Endothelial cell of umbilical vein (primary cell): ENCODE results near the gene DNAJA4. TPM values are rescaled to one million over a fixed set of nuclear protein-coding genes. Genes with fewer than 3 reads are reported as not detected.

ENCODE experiments used
- BruUV-seq: library from RNA; stranded (reverse); fragments of 400-500 nt; replicated peaks from 2 replicates; lab custom pipeline; 2021; lab: Mats Ljungman, UMichigan
- CTCF ChIA-PET: fragments of 300-600, 350-600 bp; sonication (Branson Sonifier 250); formaldehyde crosslinking; loops from one replicate; lab custom pipeline; 2021; ENCODE audit warnings: antibody characterized with exemption, inconsistent platforms; lab: Charles Lee
- POLR2A ChIA-PET: fragments of 300-600, 350-600 bp; sonication (Branson Sonifier 250); formaldehyde crosslinking; loops from one replicate; lab custom pipeline; 2021; ENCODE audit warnings: antibody characterized with exemption, inconsistent platforms; lab: Charles Lee
- DNase-seq: peaks from one replicate; pipeline ENCODE4 v3.0.0-alpha.2; 2011; ENCODE audit warnings: low read depth, low spot score
- FAIRE-seq: peaks from 2 replicates; lab custom pipeline; 2011; peaks lifted over from hg19 to GRCh38; lab: Jason Lieb, UNC
- H2AFZ ChIP-seq: 2 replicates; pipeline ENCODE4 v1.6.0; 2012; ENCODE audit warnings: low read depth, low read length, control low read depth, inconsistent platforms
- H3K27ac ChIP-seq: 2 replicates; pipeline ENCODE4 v1.5.1; 2011; ENCODE audit warnings: low read depth, mild to moderate bottlenecking, control low read depth, low read length, moderate library complexity; ENCODE audit not compliant: insufficient read depth
- H3K27me3 ChIP-seq, 2 experiments: 2 replicates each; pipeline versions ENCODE4 v1.6.0 to v1.6.1; 2011; ENCODE audit warnings: low read length in 2 of 2, mixed read lengths in 1 of 2; ENCODE audit not compliant: control insufficient read depth in 2 of 2, insufficient read depth in 2 of 2
- H3K36me3 ChIP-seq, 2 experiments: 2 replicates in 1 of 2; 3 replicates in 1 of 2; pipeline ENCODE4 v1.5.1; 2011; ENCODE audit warnings: low read length in 2 of 2, mild to moderate bottlenecking in 1 of 2, moderate library complexity in 1 of 2; ENCODE audit not compliant: control insufficient read depth in 2 of 2, insufficient read depth in 2 of 2; ENCODE audit errors: extremely low read depth in 1 of 2
- H3K4me1 ChIP-seq: 3 replicates; pipeline ENCODE4 v1.5.1; 2011; ENCODE audit warnings: mild to moderate bottlenecking, low read length; ENCODE audit not compliant: control insufficient read depth, insufficient read depth; ENCODE audit errors: extremely low read depth
- H3K4me2 ChIP-seq: 2 replicates; pipeline ENCODE4 v1.6.1; 2011; ENCODE audit warnings: low read length, control low read depth, mixed read lengths; ENCODE audit not compliant: insufficient read depth
- H3K4me3 ChIP-seq, 3 experiments: fragments of 200-600 bp in 1 of 3; sonication (generic), shearing (Covaris generic) in 1 of 3; replicated peaks in 1 of 3; 2 replicates each; pipeline ENCODE4 v1.5.1; 2011 to 2016; ENCODE audit warnings: control low read depth in 3 of 3, low read length in 3 of 3, mild to moderate bottlenecking in 2 of 3, inconsistent platforms in 1 of 3, low read depth in 1 of 3, moderate library complexity in 1 of 3; ENCODE audit not compliant: insufficient read depth in 1 of 3
- H3K79me2 ChIP-seq: 2 replicates; pipeline ENCODE4 v1.6.0; 2012; ENCODE audit warnings: low read length, inconsistent platforms; ENCODE audit not compliant: control insufficient read depth, insufficient read depth
- H3K9ac ChIP-seq: replicated peaks from 2 replicates; pipeline ENCODE3; 2011; ENCODE audit warnings: low read length, control low read depth; ENCODE audit not compliant: insufficient read depth; ENCODE audit errors: extremely low read depth
- H3K9me1 ChIP-seq: replicated peaks from 3 replicates; pipeline ENCODE4 v1.6.0; 2011; ENCODE audit warnings: mild to moderate bottlenecking, low read length; ENCODE audit not compliant: control insufficient read depth, insufficient read depth; ENCODE audit errors: extremely low read depth
- H3K9me3 ChIP-seq: replicated peaks from 2 replicates; pipeline ENCODE4 v1.5.1; 2012; ENCODE audit warnings: low read length, inconsistent platforms; ENCODE audit not compliant: control insufficient read depth, insufficient read depth
- H4K20me1 ChIP-seq: replicated peaks from 2 replicates; pipeline ENCODE3; 2011; ENCODE audit warnings: mild to moderate bottlenecking, low read length; ENCODE audit not compliant: control insufficient read depth, insufficient read depth; ENCODE audit errors: extremely low read depth
- CTCF ChIP-seq, 2 donors: IDR thresholded peaks; 1 replicate in 1 of 2; 2 replicates in 1 of 2; pipeline ENCODE4 v1.5.1; 2011; ENCODE audit warnings: low read length in 2 of 2, mild to moderate bottlenecking in 2 of 2, moderate library complexity in 2 of 2, control low read depth in 1 of 2, inconsistent platforms in 1 of 2, low read depth in 1 of 2; ENCODE audit not compliant: insufficient read depth in 1 of 2; ENCODE audit errors: extremely low read depth in 1 of 2
- EZH2 ChIP-seq: IDR thresholded peaks from 2 replicates; pipeline ENCODE4 v1.6.1; 2012; ENCODE audit warnings: borderline replicate concordance, low read depth, mild to moderate bottlenecking, moderate library complexity, low read length, inconsistent platforms; ENCODE audit not compliant: severe bottlenecking
- FOS ChIP-seq: IDR thresholded peaks from 2 replicates; pipeline ENCODE4 v1.6.1; 2011; ENCODE audit warnings: mild to moderate bottlenecking, low read length, moderate library complexity, borderline replicate concordance; ENCODE audit not compliant: insufficient read depth
- GATA2 ChIP-seq: IDR thresholded peaks from 2 replicates; pipeline ENCODE4 v1.7.0; 2011; ENCODE audit warnings: low read depth, mild to moderate bottlenecking, moderate library complexity, mixed read lengths, low read length; ENCODE audit not compliant: insufficient read length, insufficient read depth
- JUN ChIP-seq: IDR thresholded peaks from 2 replicates; pipeline ENCODE4 v1.6.1; 2011; ENCODE audit warnings: borderline replicate concordance, low read depth; ENCODE audit not compliant: insufficient read length, insufficient read depth
- MAX ChIP-seq: IDR thresholded peaks from 2 replicates; pipeline ENCODE4 v1.6.1; 2011; ENCODE audit not compliant: insufficient read depth, insufficient read length
- MYC ChIP-seq: IDR thresholded peaks from one replicate; pipeline ENCODE4 v1.6.1; 2011; ENCODE audit warnings: mild to moderate bottlenecking, low read depth, low read length
- POLR2A ChIP-seq: IDR thresholded peaks from 2 replicates; pipeline ENCODE4 v1.6.1; 2012; ENCODE audit warnings: low read depth, mild to moderate bottlenecking, control low read depth, low read length
- POLR2AphosphoS5 ChIP-seq: IDR thresholded peaks from 2 replicates; pipeline ENCODE4 v1.6.1; 2012; ENCODE audit warnings: low read depth, mild to moderate bottlenecking, control low read depth, low read length, moderate library complexity; ENCODE audit not compliant: insufficient read depth
- dilution Hi-C: fragments of 300-500 bp; cut with MboI; formaldehyde crosslinking; loops from one replicate; pipeline ENCODE4 v1.15.0; 2019; ENCODE audit warnings: low sequenced_read_pairs; ENCODE audit not compliant: extremely low pct_ligation_motif_present
- intact Hi-C: fragments of 100-400 bp; cut with micrococcal nuclease; formaldehyde crosslinking; loops from one replicate; pipeline ENCODE4 v1.10.0; 2022
- polyA plus RNA-seq, 4 experiments: library from polyadenylated mRNA; depleted of rRNA in 3 of 4; stranded (reverse) in 3 of 4; unstranded in 1 of 4; fragments of >200 nt; gene quantifications; 2 replicates each; pipeline versions ENCODE4 v1.2.1 to v1.2.3, GENCODE V29; 2011 to 2012; ENCODE audit warnings: missing spikeins in 1 of 4
- total RNA-seq: library from RNA; stranded (reverse); gene quantifications from 2 replicates; pipeline ENCODE4 v1.2.3, GENCODE V29; 2021

The DNAJA4 gene
- total and polyA plus RNA-seq, 2 donors (not counting 3 experiments of a cell fraction or from before 2014, with no cell fraction given), result 17.3 to 21.3 TPM

- ChIA-PET CTCF (interaction anchor here (1.0 to 1.9 kb wide), 5 partner anchors 16 to 150 kb away, joined by 3 to 4 read pairs (median 4); partner anchors contain the start of gene CIB2), POLR2A (no interaction called here)
- no peak for FAIRE-seq
- H2AFZ ChIP-seq, result no peak overlapping the region
- no peaks in the 10 kb centered on the region for H3K36me3 ChIP-seq
- BruUV-seq, result no TSS peak
- no peak overlapping the region for H3K9ac ChIP-seq
- H3K4me1 ChIP-seq, result no peaks in the 10 kb centered on the region
- intact Hi-C loops (no loop called here), dilution Hi-C loops (no loop called here)
- H3K27ac ChIP-seq, result no peak overlapping the region
- H3K79me2 ChIP-seq, result no peaks in the 10 kb centered on the region
- H3K9me3 ChIP-seq, result no peaks in the 10 kb centered on the region
- H3K27me3 ChIP-seq, result peaks cover 0 to 3% of the 10 kb centered on the region in 2 experiments
- DNase-seq, result no peak
- no peaks in the 10 kb centered on the region for H3K9me1 ChIP-seq
- H3K4me2 ChIP-seq, result no peak overlapping the region
- no peaks in the 10 kb centered on the region for H4K20me1 ChIP-seq
- TF ChIP-seq FOS (no peak), JUN (no peak), CTCF (IDR thresholded peaks at IDR 0.05; ENCODE audit: extremely low read depth in 1 of 2, insufficient read depth in 1 of 2, low read depth in 1 of 2, low read length in 2 of 2) (no peak), POLR2AphosphoS5 (no peak), MAX (no peak), POLR2A (no peak), MYC (no peak), GATA2 (no peak), EZH2 (no peak)
- H3K4me3 ChIP-seq, result no peak overlapping the region
Measured at GRCh38 chr15:78257681-78258080, 6.7 kb upstream of the DNAJA4 start.
